NCI-H1092 (cell line): ENCODE measurements around the gene ARHGAP6.

Experiments used
- DNase-seq: peaks from one replicate; lab custom pipeline; 2025; lab: John Stamatoyannopoulos, UW

ARHGAP6 gene, protein sequence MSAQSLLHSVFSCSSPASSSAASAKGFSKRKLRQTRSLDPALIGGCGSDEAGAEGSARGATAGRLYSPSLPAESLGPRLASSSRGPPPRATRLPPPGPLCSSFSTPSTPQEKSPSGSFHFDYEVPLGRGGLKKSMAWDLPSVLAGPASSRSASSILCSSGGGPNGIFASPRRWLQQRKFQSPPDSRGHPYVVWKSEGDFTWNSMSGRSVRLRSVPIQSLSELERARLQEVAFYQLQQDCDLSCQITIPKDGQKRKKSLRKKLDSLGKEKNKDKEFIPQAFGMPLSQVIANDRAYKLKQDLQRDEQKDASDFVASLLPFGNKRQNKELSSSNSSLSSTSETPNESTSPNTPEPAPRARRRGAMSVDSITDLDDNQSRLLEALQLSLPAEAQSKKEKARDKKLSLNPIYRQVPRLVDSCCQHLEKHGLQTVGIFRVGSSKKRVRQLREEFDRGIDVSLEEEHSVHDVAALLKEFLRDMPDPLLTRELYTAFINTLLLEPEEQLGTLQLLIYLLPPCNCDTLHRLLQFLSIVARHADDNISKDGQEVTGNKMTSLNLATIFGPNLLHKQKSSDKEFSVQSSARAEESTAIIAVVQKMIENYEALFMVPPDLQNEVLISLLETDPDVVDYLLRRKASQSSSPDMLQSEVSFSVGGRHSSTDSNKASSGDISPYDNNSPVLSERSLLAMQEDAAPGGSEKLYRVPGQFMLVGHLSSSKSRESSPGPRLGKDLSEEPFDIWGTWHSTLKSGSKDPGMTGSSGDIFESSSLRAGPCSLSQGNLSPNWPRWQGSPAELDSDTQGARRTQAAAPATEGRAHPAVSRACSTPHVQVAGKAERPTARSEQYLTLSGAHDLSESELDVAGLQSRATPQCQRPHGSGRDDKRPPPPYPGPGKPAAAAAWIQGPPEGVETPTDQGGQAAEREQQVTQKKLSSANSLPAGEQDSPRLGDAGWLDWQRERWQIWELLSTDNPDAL (N-terminal part only)

DNA sequence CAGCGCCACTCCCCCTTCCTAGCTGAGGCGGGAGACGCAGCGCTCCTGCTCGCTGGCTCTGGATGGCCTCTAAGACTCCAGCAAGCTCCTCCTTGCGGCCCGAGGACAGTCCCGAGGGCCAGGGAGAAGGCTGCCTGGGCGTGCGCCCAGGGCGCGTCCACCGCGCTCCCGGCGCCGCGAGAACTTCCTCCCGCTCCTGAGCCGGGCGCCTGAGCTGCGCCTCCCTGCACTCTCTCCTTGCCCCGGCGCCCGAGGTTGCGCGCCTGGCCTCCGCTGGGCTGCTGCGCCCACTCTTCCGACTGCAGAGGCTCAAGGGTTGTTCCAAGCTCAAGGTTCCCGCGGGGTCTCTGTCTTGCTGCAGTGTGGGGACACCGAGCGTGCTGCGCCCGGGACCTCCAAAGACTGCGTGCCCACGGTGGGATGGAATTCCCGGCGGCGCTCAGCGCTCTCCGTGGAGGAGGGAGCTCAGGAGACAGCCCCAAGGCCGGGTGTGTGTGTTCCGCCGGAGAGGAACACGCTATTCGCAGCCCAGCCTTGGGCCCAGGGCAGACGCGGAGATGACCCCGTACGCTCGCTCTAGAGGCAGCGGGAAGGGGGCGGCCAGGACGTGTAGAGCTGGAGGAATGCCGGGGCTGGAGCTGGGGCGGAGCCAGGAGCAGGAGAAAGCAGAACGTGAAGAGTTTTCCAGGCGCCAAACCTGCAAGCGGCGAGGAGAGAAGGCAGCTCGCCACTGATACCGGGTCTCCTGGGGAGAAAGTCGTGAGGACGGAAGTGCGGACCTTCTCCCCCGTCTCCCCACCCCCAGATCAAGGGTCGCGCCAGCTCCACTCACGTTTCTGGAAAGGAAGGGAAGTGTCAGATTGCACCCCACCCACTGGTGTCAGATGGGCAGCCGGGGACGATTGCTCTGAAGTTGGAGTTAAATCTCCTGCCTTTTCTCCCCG, at the start of gene ARHGAP6:
ARHGAP6 (minus strand) TSS at position 753 of the 944 bp plus-strand sequence. CDS start 1,092 bp downstream, outside the sequence.
- DNase-seq: no peak

DNA sequence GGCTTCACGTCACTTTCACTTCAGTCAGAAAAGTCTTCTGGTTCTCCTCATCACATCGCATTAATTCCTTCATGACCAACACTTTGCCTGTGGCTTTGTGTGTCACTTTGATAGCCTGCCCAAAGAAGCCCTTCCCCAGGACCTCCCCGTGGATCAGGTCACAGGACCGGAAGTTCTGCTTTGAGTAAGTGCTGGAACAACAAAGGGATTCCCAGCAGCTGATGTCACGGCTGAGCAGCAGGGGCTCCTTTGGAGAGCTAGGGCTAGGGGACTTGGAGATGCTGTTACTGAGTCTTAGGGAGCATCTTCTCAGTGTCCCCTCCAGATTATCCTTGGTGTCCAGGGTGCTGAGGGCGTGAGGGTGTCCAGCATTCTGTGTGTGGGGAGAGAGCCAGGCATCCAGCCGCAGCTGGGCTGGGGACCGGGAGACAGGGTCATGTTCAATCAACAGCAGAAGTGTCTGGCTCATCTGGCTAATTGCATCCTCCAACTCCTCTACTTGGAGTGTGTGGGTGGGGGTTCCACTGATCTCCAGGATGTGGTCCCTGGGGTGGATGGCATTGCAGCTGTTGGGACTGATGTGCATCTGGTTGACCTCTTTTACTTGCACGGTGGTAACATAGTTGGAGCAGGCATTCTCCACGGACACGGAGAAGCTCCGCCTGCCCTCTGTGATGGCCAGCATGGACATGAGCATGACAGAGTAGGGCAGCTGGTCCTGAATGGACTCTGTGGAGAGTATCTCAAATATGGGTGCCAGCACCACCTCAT, 39.2 kb upstream of the ARHGAP6 start:
- no peak for DNase-seq

DNA sequence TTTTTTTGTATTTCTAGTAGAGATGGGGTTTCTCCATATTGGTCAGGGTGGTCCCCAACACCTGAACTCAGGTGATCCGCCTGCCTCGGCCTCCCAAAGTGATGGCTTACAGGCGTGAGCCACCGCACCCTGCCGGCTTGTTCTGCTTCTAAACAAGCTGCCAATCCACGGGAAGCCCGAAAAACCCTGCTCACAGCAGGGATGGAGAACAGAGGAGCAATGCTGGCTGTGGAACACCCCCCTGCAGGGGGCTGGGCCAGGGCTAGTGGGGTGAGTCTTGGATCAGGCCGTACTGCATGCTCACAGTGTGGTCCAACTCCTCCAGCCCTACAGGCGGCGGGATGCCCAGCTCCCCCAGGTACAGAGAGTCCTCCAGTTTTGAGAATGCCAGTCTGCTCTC, 38.1 kb upstream of the ARHGAP6 start:
- no peak for DNase-seq

DNA sequence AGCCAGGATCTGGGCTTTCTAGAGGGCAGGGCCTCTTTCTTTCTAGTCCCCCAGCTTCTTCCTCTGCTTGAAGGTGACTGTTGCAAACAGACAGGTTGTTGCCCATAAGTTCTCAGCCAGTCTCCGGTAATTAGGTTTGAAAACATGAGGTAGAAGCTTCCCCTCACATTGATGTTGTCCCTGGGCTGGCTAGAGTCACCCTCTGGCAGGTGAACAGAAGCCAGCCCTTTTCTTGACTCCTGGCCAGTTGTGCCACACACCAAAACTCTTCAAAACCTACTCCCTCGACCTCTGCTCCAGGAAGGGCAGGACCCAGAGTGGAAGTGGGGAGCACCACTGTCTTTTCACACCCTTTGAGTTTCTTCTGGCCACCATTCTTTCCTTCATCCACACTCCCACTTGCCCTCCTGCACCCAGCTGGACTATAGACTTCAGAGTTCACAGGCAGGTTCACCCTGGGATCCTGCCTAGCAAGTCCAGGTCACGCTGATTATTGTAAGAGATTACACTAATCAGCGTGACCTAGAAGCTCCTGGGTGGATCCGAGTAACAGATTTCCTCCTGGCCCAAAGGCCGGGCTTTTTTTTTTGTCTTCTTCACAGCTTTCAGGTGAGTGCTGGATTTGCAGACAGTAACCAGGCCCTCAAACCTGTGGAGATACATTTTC, 37.4 kb upstream of the ARHGAP6 start:
- DNase-seq: no peak

DNA sequence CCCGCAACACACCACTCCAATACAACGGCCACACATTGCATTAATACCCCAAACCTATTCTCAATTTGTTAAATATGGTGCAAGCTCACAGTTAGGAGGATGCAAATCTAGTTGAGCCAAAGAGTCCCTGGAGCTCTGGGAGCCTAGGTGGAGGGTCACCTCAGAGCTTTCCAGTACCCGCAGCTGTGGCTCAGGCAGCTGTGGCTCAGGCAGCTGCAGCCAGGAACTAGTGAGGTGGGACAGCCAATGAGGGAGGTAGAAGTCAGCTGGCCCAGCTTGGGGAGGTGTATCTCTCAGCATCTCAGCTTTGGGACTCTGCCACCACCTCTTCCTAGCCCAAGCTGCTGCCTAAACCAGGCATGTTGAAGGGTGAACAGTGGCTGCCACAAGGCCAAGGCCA, 36.7 kb upstream of the ARHGAP6 start:
- DNase-seq: no peak

DNA sequence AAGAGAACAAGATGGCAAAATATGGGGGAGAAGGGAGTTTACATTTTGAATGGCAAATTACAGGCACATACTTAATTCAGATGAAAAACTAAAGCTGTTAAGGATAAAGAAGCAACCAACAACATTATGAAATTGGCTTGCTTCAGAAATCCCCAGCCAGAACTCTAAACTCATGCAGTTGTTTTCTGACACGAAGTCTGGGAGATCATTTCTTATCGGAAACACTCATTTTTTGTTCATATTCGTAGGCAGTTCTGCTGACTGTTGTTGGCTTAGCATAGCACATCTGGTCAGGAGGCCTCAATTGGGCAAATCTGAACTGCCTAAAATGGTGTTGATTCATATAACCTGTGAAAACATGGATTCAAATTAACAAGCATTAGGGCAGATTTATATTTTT, 33.0 kb upstream of the ARHGAP6 start:
- DNase-seq: no peak

DNA sequence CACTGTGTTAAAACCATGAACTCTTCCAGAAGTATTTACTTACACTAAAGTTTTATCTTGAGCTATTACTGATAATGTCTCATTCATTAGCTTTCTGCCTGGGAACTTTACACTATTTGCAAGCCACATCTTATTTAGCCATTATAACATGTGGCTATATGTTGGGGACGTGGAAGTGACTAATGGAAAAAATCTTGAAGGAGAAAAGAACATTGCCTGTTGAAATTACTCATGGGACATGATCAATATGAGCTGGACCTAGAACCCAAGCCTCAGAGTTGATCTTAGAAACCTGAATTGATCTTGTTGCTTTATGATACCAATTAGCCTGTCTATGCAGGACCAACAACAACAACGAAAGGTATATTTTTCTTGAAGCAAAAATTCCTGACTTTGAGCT, 22.5 kb upstream of the ARHGAP6 start:
- DNase-seq: no peak

DNA sequence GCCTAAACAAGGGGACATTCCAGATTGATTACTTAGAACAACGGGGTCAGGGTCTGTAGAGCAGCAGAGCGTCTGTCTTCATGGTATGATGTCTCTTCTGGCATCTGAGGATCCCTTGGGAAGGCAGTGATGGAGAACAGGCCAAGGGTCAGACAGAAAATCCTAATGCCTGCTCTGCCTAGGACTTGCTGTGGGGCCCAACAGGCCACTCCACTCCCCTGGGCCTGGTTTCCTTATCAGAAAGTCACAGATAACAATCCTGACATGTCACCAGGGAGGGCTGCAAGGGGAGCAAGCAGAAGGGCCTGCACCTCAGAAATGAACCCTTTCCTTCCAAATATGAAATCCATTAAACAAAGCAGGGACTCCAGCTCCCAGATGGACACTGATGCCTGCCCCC, 21.4 kb upstream of the ARHGAP6 start:
- DNase-seq: no peak

DNA sequence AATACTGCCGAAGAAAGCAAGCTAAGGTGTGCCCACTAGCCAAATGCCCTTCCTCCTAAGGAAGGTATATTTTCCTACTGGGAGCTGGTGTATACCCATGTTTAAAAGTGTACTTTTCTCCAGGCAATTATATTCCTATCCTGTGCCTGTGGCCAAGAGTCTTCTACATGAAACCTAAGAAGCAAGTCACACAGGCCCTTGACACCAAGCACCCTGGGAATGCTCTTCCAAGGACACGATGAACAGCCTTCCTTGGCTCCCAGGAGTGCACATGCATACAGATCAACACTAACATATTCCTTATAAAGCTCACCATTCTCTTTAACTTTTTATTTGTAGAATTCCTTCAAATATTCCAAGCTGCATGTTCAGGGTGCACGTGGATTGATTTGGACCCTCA, 17.3 kb upstream of the ARHGAP6 start:
- no peak for DNase-seq

DNA sequence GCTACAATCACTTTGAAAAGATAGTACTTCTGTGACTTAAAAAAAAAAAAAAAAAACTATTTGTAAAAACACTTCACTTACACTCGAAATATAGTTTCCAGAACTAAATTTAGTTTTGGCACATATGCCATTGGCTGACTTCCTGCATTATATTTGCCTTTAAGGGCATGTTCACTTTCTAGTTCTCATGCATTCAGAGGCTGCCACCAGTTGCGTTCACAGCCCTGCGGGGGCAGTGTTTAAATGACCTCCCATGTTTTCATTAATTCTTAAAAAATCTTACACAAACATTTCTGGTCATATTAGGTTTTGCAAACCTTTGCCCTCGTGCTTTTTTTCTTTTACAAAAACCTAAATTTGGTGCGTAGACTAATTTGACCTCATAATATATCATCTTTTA, 12.4 kb upstream of the ARHGAP6 start:
- DNase-seq: no peak

DNA sequence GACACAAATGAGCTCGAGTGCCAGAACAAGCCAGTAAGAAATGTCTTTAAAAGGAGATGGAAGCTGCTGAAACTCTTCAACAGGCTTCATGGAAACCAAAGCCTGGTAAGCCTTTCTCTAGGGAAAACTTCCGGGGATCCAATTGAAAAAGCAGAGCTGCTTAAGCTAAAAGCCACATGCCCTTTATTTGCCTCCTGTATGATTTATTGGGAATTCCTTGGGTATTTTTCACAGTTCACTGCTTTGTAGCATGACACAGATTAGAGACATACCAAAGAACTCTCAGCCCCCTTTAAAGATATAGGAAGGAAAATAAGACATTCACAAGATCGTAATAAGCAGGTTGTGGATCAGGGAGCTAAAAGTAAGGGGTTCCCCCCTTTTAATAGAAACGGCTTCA, 6.5 kb upstream of the ARHGAP6 start:
- DNase-seq: no peak

DNA sequence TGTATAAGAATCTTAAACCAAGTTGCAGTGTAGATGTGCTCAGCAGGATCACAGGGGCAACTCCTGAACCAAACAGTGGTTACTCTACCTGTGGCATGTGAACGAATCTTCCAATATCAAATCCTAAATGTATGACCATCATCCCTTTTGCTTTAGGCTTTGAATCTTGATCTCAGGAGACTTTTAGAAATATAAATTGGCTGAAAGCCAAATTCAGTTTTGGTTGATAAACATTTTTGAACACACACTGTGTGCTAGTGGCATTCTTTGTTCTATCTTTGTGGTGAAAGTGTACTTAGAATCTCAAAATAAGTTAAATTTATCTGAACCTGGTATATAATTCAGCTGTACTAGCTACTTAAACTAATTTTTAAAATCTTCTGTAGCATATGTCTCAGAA, 4.6 kb upstream of the ARHGAP6 start:
- no peak for DNase-seq

DNA sequence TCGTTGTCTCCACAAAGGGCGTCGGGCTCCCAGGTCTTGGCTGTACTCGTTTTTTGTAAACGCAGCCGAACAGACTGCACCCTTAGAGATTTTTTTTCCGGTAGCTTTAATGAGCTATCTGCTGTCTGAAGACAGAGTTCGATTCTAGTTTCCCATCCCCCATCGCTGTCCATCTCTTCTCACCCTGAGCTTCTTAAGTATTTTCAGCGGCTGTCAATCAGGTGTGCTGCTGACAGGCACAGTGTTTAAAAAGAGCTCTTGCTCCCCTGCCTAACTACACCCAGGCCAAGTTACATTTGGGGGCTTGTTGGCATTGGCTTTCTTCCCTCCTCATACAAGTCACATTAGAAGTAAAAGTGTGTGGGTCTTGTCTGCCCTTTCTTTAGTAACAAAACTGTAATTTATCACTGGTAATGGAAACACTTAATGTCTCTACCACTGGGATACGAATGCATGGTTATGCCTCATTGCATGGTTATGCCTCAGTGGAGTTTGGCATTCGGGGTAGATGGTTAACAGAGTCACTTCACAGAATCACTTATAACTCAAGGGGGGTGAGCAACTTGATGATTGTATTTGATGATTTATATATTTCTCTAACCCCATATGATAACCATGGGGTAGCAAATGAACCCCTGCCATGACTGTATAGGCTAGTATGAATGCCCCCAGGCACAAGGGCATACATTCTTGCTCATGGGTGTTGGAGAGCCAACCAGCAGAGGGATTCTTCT, 1.4 kb upstream of the ARHGAP6 start:
- no peak for DNase-seq

DNA sequence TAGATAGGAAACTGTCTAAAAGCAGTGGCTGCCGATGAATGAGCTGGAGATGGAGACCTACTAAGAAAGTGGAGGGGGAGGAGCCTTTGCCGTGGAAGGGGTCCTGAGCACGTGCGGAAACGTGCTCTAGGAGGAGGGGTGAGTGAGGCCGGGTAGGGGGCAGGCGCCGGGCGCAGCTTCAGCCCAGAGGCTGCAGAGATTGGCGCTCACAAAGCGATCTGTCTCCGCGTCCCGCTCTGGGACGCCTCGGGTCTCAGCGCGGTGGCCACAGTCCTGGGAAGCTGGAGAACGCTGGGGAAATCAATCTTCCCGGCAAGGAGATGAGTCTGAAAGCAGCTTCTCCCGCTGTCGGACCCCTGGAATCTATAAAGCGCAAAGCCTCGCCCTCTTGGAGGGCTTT, 444 bp upstream of the ARHGAP6 start:
- no peak for DNase-seq

DNA sequence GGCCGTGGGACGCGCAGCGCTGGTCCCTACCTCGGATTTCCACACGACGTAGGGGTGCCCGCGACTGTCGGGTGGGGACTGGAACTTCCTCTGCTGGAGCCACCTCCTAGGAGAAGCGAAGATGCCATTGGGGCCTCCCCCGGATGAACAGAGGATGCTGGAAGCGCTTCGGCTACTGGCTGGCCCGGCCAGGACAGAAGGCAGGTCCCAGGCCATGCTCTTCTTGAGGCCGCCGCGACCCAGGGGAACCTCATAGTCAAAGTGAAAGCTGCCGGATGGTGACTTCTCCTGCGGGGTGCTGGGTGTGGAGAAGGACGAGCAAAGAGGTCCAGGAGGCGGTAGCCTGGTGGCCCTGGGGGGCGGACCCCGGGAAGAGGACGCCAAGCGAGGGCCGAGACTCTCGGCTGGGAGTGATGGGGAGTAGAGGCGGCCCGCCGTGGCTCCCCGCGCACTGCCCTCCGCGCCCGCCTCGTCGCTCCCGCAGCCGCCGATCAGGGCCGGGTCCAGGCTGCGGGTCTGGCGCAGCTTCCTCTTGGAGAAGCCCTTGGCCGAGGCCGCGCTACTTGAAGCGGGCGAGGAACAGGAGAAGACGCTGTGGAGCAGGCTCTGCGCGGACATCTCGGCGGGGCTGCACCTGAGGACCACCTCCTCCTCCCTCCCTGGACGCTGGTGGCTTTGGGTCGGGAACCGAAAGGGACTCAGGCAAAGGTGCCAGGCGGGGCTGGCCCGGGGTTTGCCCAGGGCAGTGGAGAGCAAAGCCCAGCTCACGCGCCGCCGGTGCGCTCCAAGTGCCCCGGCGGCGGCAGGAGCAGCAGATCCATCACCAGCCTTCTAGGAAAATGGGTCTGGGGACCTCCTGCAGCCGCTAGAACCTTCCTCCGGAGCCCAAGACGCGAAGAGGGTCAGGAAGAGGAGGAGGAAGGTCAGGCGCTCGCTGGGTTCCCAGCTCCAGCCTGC, 1.2 kb downstream of the ARHGAP6 start:
- no peak for DNase-seq

DNA sequence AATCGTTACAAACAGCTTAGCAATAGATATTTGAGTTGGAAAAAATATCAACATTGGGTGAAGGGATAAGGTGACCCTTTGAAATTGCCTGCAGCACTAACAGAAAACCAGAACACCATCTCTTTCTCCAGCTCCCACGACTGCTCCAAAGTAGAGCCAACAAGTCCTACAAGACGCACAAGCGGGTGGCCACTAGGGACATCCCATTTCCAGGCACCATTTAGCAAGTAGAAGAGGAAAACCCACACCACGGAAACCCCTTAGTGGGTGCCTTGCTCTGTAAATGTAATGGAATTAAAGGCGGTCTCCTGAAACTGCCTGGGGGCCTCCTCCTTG, 1.9 kb downstream of the ARHGAP6 start:
- DNase-seq: no peak

DNA sequence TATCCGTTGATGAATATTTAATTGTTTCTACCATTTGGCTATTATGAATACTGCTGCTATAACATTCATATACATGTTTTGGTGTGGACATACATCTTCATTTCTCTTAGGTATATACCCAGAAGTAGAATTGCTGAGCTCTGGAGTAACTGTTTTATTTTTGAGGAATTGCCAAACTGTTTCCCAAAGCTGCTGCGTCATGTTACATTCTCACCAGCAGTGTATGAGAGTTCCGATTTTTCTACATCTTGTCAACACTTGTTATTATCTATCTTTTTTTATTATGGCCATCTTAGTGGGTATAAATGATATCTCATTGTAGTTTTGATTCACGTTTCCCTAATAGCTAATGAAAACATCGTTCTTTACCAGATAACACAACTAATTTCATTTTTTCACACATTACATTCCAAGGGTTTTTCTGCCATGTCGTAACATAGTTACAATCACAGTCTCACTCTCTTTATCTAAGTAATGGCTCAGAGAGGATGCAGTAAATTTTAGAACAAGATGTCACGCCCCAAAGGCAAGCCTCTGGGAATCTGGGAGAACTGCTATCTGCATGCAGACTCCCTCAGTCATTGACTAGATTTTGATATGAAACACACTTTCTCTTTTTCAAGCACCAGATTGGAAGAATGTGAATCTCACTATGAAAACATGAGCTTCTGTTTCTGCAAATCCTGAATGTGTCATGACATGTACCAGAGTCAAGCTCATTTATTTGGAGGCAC, 10.3 kb downstream of the ARHGAP6 start:
- DNase-seq: no peak
